CD4-positive, alpha-beta T cell (primary cell): ENCODE data around the gene CISD2. TPM values are rescaled to one million over a fixed set of nuclear protein-coding genes. Genes with fewer than 3 reads are reported as not detected.
"Not testable (repeated sequence)": the region's sequence is repeated elsewhere in the genome, so short reads cannot be mapped to it uniquely, and the experiment has no call there.

Experiments
- ATAC-seq: fragments of 200-7000 bp; cut with Tn5 transposase; one replicate; pipeline ENCODE4 v1.10.0; 2022; ENCODE audit warnings: mild to moderate bottlenecking; ENCODE audit not compliant: poor library complexity
- CTCF ChIA-PET: fragments of 350-600 bp; sonication (Branson Sonifier 250); formaldehyde crosslinking; loops from one replicate; lab custom pipeline; 2021; ENCODE audit warnings: antibody characterized with exemption, inconsistent platforms; lab: Charles Lee
- POLR2A ChIA-PET: fragments of 350-600 bp; sonication (Branson Sonifier 250); formaldehyde crosslinking; loops from one replicate; lab custom pipeline; 2021; ENCODE audit warnings: antibody characterized with exemption, inconsistent platforms; lab: Charles Lee
- DNase-seq, 14 experiments: peaks; one replicate each; pipeline ENCODE4 v3.0.0-alpha.2; 2013 to 2020; ENCODE audit warnings: mixed read lengths in 2 of 14
- H3K27ac ChIP-seq, 2 donors: one replicate each; pipeline versions ENCODE4 v1.5.1 to v1.7.0; 2013; ENCODE audit warnings: low read length in 2 of 2, low read depth in 1 of 2, mild to moderate bottlenecking in 1 of 2
- H3K27me3 ChIP-seq, 2 experiments: 1 replicate in 1 of 2; 2 replicates in 1 of 2; pipeline versions ENCODE4 v1.6.1 to v1.7.0; 2013; ENCODE audit warnings: low read length in 2 of 2, control low read depth in 1 of 2, mild to moderate bottlenecking in 1 of 2, moderate library complexity in 1 of 2; ENCODE audit not compliant: insufficient read depth in 2 of 2, control insufficient read depth in 1 of 2
- H3K36me3 ChIP-seq: one replicate; pipeline ENCODE4 v1.6.1; 2013; ENCODE audit warnings: low read length, control low read depth; ENCODE audit not compliant: insufficient read depth
- H3K4me1 ChIP-seq: one replicate; pipeline ENCODE4 v1.6.1; 2013; ENCODE audit warnings: low read length, control low read depth; ENCODE audit not compliant: insufficient read depth
- H3K4me3 ChIP-seq: one replicate; pipeline ENCODE4 v1.5.1; 2013; ENCODE audit warnings: mild to moderate bottlenecking, low read length, moderate library complexity
- H3K9me3 ChIP-seq, 2 experiments: 1 replicate in 1 of 2; 2 replicates in 1 of 2; pipeline versions ENCODE4 v1.6.1 to v1.7.0; 2013; ENCODE audit warnings: low read length in 2 of 2, mild to moderate bottlenecking in 2 of 2, control low read depth in 1 of 2, moderate library complexity in 1 of 2; ENCODE audit not compliant: control insufficient read depth in 1 of 2, insufficient read depth in 1 of 2
- H3K27ac Mint-ChIP-seq: one replicate; pipeline ENCODE4 v1.8.0; 2020; ENCODE audit warnings: mixed read lengths
- H3K27me3 Mint-ChIP-seq: one replicate; pipeline ENCODE4 v1.8.0; 2021; ENCODE audit warnings: mixed read lengths
- H3K36me3 Mint-ChIP-seq: one replicate; pipeline ENCODE4 v1.8.0; 2021; ENCODE audit warnings: low read depth, mixed read lengths
- H3K4me1 Mint-ChIP-seq: one replicate; pipeline ENCODE4 v1.8.0; 2021; ENCODE audit warnings: low read depth, mixed read lengths
- H3K4me3 Mint-ChIP-seq: one replicate; pipeline ENCODE4 v1.8.0; 2020; ENCODE audit warnings: mild to moderate bottlenecking, mixed read lengths
- H3K9me3 Mint-ChIP-seq: one replicate; pipeline ENCODE4 v1.8.0; 2020; ENCODE audit warnings: mixed read lengths
- intact Hi-C, 2 experiments: fragments of 100-400 bp; cut with DNase I in 1 of 2; cut with micrococcal nuclease in 1 of 2; formaldehyde crosslinking; loops; one replicate each; pipeline versions ENCODE4 v1.15.1 to v1.9.0; 2023 to 2025; cut with DNase I, micrococcal nuclease
- total RNA-seq, 174 experiments: library from RNA in 2 of 174; stranded (reverse) in 2 of 174; gene quantifications; one replicate each; pipeline ENCODE4 v1.2.3 and lab custom pipeline; 2021 to 2026
- TF ChIP-seq, protein P1 (sequence below): fragments of 200-600 bp; IDR thresholded peaks from one replicate; pipeline ENCODE4 v1.8.0; 2022; ENCODE audit warnings: antibody characterized with exemption, mild to moderate bottlenecking

Gene CISD2
- total RNA-seq, 2 experiments from 2014 or later = 12.8 to 13.7 TPM

DNA sequence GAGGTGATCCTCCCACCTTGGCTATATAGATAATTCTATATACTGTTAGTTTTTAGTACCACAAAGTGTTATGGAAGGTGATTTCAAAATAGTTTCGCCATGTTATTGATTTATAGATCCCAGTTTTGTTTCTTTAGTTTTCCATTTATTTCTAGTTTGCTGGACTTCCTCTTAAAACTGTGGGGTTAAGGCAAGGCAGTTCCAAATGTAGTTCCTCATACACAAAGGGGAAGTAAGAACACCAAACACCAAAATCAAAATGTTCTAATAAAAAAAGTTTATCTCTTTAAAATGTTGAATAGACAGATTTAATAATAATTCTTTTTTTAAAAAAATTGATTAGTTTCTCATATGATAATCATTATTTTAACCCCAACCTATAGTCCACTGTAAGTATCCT lies 6.8 kb upstream of the CISD2 start:
- Mint-ChIP-seq H3K4me3 (no peak overlapping the region), H3K27me3 (no peaks in the 10 kb centered on the region), H3K9me3 (peaks cover 11% of the 10 kb centered on the region), H3K36me3 (peaks cover 25% of the 10 kb centered on the region), H3K4me1 (peaks cover 33% of the 10 kb centered on the region), H3K27ac (no peak overlapping the region)
- ATAC-seq = no peak
- intact Hi-C loops = loop anchor here in 1 of 2 experiments (10.0 kb wide), 1 partner anchor 233 kb away; the partner anchor contains the start of gene BDH2
- Histone ChIP-seq H3K4me1 (peaks cover 3% of the 10 kb centered on the region), H3K4me3 (no peak overlapping the region), H3K27ac (no peak overlapping the region), H3K27me3 (no peaks in the 10 kb centered on the region), H3K36me3 (no peaks in the 10 kb centered on the region), H3K9me3 (peaks cover 14 to 25% of the 10 kb centered on the region in 2 experiments)
- ChIA-PET CTCF (no interaction called here), POLR2A (interaction anchor here (1.5 kb wide), 1 partner anchor 34 kb away, joined by 7 read pairs; the partner anchor contains the start of gene UBE2D3)
- TF ChIP-seq, protein P1, sequence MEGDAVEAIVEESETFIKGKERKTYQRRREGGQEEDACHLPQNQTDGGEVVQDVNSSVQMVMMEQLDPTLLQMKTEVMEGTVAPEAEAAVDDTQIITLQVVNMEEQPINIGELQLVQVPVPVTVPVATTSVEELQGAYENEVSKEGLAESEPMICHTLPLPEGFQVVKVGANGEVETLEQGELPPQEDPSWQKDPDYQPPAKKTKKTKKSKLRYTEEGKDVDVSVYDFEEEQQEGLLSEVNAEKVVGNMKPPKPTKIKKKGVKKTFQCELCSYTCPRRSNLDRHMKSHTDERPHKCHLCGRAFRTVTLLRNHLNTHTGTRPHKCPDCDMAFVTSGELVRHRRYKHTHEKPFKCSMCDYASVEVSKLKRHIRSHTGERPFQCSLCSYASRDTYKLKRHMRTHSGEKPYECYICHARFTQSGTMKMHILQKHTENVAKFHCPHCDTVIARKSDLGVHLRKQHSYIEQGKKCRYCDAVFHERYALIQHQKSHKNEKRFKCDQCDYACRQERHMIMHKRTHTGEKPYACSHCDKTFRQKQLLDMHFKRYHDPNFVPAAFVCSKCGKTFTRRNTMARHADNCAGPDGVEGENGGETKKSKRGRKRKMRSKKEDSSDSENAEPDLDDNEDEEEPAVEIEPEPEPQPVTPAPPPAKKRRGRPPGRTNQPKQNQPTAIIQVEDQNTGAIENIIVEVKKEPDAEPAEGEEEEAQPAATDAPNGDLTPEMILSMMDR = no peak
- no peak for DNase-seq

DNA sequence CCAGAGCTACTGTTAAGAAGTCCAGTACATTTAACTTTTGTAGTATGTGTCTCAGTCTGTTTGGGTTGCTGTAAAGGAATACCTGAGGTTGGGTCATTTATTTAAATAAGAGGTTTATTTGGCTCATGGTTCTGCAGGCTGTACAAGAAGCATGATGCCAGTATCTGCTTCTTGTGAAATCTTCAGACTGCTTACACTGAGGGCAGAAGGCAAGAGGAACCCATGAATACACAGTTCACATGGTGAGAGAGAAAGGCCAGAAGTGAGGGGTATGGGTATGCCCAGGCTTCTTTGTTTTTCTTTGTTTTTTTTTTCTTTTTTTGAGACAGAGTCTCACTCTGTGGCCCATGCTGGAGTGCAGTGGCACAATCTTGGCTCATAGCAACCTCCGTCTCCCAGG lies 6.0 kb upstream of the CISD2 start:
- H3K4me3 ChIP-seq = no peak overlapping the region
- Mint-ChIP-seq H3K4me1 (peaks cover 41% of the 10 kb centered on the region), H3K36me3 (peaks cover 25% of the 10 kb centered on the region), H3K27me3 (no peaks in the 10 kb centered on the region), H3K27ac (no peak overlapping the region), H3K9me3 (peaks cover 11% of the 10 kb centered on the region), H3K4me3 (no peak overlapping the region)
- H3K36me3 ChIP-seq = no peaks in the 10 kb centered on the region
- intact Hi-C loops = loop anchor here in 1 of 2 experiments (10.0 kb wide), 1 partner anchor 232 kb away; the partner anchor contains the start of gene BDH2
- peaks cover 14 to 25% of the 10 kb centered on the region in 2 experiments for H3K9me3 ChIP-seq
- no peak overlapping the region for H3K27ac ChIP-seq
- ChIA-PET POLR2A (no interaction called here), CTCF (no interaction called here)
- peaks cover 8% of the 10 kb centered on the region for H3K4me1 ChIP-seq
- TF ChIP-seq, protein P1 = no peak
- no peak for ATAC-seq
- no peak for DNase-seq
- no peaks in the 10 kb centered on the region for H3K27me3 ChIP-seq

DNA sequence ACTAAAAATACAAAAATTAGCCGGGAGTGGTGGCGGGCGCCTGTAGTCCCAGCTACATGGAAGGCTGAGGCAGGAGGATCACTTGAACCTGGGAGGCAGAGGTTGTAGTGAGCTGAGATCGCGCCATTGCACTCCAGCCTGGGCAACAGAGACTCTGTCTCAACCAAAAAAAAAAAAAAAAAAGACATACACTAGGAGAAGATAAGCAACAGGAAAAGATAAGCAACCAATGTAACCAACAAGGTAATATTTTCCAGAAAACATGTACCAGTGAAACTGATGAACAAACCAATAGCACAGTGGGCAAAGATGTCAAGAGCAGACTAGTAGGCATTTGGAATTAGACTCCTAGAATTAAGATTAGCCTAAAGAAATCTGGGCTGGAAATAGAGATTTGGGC lies 3.5 kb upstream of the CISD2 start:
- not testable (repeated sequence) for ATAC-seq, H3K27ac ChIP-seq, H3K36me3 ChIP-seq, DNase-seq, H3K4me3 ChIP-seq, H3K9me3 Mint-ChIP-seq, H3K27me3 ChIP-seq, H3K27me3 Mint-ChIP-seq, H3K9me3 ChIP-seq
- Mint-ChIP-seq H3K36me3 (peaks cover 18% of the 10 kb centered on the region), H3K4me1 (peaks cover 62% of the 10 kb centered on the region), H3K4me3 (peak overlapping the region; percentile 55), H3K27ac (peak overlapping the region; percentile 98)
- CTCF ChIA-PET = interaction anchor here (0.7 to 1.4 kb wide), 2 partner anchors 37 to 254 kb away, joined by 3 read pairs; no protein-coding TSS in a partner anchor
- intact Hi-C loops = loop anchor here in 1 of 2 experiments (5.0 to 10.0 kb wide), 2 partner anchors 103 to 229 kb away; partner anchors contain the start of genes BDH2 and MANBA
- POLR2A ChIA-PET = interaction anchor here (5.4 kb wide), 1 partner anchor 37 kb away, joined by 419 read pairs; the partner anchor contains the start of gene UBE2D3
- H3K4me1 ChIP-seq = peaks cover 21% of the 10 kb centered on the region
